Activated T-helper 1 cell treated with Interleukin-2 at 50 U/mL for 16 hours (primary cell): Measurements from ENCODE around the gene FBXW8.

ENCODE experiments used
- DNase-seq: peaks from one replicate; pipeline ENCODE4 v3.0.0-alpha.2; 2020; ENCODE audit warnings: low read depth

Gene FBXW8

GRCh38 chr12:117076410-117077372, 165.9 kb downstream of the FBXW8 start:
- DNase-seq, result no peak

- no peak for DNase-seq
These were observed 168.7 kb downstream of the FBXW8 start for GRCh38 chr12:117079487-117079886.

- DNase-seq, result no peak
These were observed 170.0 kb downstream of the FBXW8 start for GRCh38 chr12:117080661-117081144.
